ENCODE data around the gene IGFBP6.

The IGFBP6 gene

DNA sequence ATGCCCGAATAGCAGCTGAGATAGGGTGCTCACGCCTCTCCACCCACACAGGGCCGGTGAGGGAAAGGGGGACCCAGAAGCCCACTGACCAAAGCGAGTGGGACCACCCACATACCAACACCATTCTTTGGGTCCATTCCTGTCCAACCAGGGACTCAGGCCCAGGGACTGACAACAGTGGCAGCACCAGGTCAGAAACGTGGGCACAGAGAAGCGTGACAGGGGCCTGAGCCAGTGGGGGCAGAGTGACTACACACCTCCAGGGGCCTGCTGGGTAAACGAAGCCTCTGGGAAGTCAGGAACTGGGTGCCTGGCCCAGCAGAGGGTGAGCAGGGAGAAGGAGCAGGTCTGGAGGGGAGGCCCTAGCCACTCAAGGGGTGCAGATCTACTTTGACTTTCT is 32.0 kb upstream of the IGFBP6 start:
- no peak overlapping the region for H3K27ac Mint-ChIP-seq

GRCh38 chr12:53065975-53066931 is 31.2 kb upstream of the IGFBP6 start:
- Mint-ChIP-seq H3K4me3 (no peak overlapping the region), H3K9me3 (no peaks in the 10 kb centered on the region), H3K27me3 (no peaks in the 10 kb centered on the region), H3K4me1 (peaks cover 34% of the 10 kb centered on the region), H3K27ac (peak overlapping the region; percentile 13 to 80)
- ATAC-seq: peak; percentile 57
- peak; percentile 52 to 61 for DNase-seq

More for the DNA sequence above, 32.0 kb upstream of the IGFBP6 start:
- no peak for DNase-seq
- H3K4me3 Mint-ChIP-seq: no peak overlapping the region
- H3K9me3 Mint-ChIP-seq: no peaks in the 10 kb centered on the region
- no peak for ATAC-seq
- H3K4me1 Mint-ChIP-seq: peaks cover 27% of the 10 kb centered on the region
- H3K27me3 Mint-ChIP-seq: no peaks in the 10 kb centered on the region

- Mint-ChIP-seq H3K27ac (no peak overlapping the region), H3K4me3 (no peak overlapping the region), H3K4me1 (peaks cover 42% of the 10 kb centered on the region), H3K9me3 (no peaks in the 10 kb centered on the region), H3K27me3 (no peaks in the 10 kb centered on the region)
- no peak for DNase-seq
- peak; percentile 56 for ATAC-seq
These were observed 30.1 kb upstream of the IGFBP6 start for GRCh38 chr12:53067074-53067992.

- ATAC-seq: no peak
- Mint-ChIP-seq H3K9me3 (no peaks in the 10 kb centered on the region), H3K4me3 (no peak overlapping the region), H3K27ac (no peak overlapping the region), H3K27me3 (no peaks in the 10 kb centered on the region), H3K4me1 (peaks cover 50% of the 10 kb centered on the region)
- no peak for DNase-seq
These were observed 29.3 kb upstream of the IGFBP6 start for GRCh38 chr12:53067993-53068770.

DNA sequence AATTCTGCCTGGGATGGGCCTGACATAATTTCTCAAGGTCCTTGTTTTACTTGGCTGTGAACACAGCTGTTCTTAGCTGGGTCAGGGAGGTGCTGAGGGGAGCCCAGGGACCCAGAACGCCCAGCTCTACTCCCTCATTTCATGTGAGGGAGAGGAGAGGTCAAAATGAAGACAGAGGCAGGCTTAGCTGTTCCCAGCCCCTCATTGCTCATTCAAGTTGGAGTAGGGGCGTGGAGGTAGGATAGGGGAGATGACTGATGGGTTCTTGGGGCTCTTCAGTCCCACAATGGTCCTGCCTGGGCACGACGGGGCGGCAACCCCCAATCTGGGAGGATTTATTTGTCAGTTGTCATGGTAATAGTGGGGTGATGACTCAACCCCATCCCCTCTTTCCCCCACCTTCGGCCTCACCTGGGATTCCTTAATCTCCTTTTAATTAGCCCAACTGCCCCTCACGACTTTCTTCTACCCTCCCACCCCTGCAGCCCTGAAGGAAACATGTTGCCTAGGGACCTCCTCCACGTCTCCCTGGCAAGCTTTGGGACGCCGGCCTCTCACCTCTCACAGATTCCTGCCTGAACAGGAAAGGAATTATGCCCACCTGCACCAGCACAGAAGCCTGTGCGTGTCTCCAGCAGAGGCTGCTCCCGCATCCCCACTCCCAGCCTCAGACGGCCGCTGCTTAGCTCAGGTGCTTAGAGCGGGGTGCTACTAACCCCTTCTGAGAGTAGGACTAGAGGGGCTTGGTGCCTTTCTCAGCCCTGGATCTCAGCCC is 28.5 kb upstream of the IGFBP6 start:
- peaks cover 54% of the 10 kb centered on the region for H3K4me1 Mint-ChIP-seq
- DNase-seq: no peak
- H3K27ac Mint-ChIP-seq: no peak overlapping the region
- H3K4me3 Mint-ChIP-seq: no peak overlapping the region
- no peak for ATAC-seq
- H3K27me3 Mint-ChIP-seq: no peaks in the 10 kb centered on the region
- H3K9me3 Mint-ChIP-seq: no peaks in the 10 kb centered on the region

DNA sequence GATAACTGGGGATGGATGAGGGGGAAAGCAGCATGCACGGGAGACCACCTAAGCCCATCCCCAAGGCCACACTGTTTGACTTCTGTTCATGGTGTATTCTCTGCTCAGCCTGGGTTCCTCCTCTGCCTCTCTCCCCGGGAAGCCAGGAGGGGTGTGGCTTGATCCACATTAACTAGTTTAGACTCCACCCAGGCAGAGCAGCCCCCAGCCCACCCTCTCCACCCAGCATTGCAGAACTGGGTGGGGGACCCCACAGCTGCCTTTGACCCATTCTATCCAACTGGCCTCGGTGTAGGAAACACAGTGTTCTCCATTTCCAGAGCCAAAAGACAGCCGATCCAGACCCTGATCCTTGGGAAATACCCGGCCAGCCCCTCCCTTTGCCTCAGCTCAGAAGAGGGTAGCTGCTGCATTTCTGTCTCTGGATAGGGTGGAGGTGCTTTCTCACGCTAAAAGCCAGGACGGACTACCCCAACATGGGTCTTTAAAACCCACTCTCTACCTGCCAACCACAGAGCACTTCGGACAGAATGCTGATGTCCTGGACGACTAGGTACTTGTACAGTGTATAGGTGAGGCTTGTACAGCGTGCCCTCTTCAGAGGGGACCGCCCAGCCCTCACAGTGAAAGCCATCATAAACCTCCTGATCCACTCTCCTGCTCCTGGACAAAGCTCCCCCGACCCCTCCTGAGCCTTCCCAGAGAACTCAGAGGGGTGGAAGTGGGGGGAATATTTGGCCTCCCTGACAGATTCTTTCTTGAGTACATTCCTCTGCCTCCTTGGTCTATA is 27.7 kb upstream of the IGFBP6 start:
- Mint-ChIP-seq H3K27ac (peak overlapping the region in 1 of 2 donors; percentile 75), H3K9me3 (no peaks in the 10 kb centered on the region), H3K4me1 (peaks cover 62% of the 10 kb centered on the region), H3K4me3 (no peak overlapping the region), H3K27me3 (no peaks in the 10 kb centered on the region)
- DNase-seq (no peak), ATAC-seq (no peak)

GRCh38 chr12:53070877-53071492 is 26.5 kb upstream of the IGFBP6 start:
- Mint-ChIP-seq H3K4me1 (peaks cover 67% of the 10 kb centered on the region), H3K27me3 (no peaks in the 10 kb centered on the region), H3K27ac (peak overlapping the region in 1 of 2 donors; percentile 51), H3K9me3 (no peaks in the 10 kb centered on the region), H3K4me3 (no peak overlapping the region)
- DNase-seq (no peak), ATAC-seq (no peak)

DNA sequence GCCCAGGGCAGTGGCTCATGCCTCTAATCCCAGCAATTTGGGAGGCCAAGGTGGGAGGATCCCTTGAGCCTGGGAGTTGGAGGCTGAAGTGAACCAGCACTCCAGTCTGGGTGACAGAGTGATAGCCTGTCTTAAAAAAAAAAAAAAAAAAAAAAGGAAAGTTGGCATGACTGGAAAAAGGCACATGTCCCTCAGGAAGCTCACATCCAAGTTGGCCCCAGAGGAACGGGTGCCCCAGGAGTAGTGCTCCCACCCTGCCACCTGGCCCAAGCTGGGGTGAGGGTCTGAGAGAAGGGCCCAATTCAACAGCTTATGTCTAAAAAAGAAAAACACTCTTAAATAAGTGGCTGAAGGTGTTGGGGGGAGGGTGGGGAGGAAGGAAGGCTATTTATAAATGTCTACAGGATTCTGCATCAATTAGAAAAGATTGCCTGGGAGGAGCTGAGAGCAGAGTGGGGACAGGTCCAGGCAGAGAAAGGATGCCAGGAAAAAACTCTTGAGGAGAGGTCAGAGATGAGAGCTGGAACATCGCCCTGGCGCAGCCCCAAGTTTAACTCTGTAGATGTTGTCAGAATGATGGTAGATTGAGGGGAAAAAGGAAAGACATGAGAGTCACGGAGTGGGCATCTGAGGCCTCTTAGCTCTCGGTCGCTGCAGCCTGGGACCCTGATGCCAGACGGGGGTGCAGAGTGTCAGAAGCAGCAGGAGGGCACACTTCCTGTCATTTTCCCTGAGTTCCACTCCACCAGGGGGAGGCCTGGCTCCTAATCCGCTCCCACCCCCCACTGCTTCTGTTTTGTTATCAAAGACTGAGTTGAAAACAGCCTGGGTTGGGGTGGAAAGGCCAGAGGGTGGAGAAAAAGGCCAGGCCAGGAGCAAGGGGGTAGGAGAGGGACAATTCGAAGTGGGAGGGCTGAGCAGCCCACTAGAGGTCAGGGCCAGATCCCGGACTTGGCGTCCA is 25.6 kb upstream of the IGFBP6 start:
- Mint-ChIP-seq H3K4me3 (no peak overlapping the region), H3K27ac (peak overlapping the region in 1 of 2 donors; percentile 69), H3K9me3 (no peaks in the 10 kb centered on the region), H3K27me3 (no peaks in the 10 kb centered on the region), H3K4me1 (peaks cover 66% of the 10 kb centered on the region)
- no peak for DNase-seq
- no peak for ATAC-seq

DNA sequence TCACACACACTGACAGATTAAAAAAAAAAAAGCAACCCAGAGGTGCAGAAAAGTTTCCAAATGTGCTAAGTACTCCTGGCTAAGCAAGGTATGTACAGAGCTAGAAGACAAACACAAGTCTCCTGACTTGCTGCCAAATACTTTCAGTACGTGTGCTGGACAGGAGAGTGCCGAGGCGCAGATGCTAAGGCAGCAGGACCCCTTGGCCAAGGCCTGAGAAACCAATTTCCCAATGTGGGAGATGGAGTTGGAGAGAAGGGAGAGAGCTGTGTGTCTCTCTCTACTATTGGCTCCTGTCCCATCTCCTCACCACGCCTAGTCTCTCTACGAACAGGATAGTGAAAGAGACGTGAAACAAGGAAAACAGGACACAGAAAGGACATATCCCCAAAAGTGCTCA is 23.6 kb upstream of the IGFBP6 start:
- no peaks in the 10 kb centered on the region for H3K27me3 Mint-ChIP-seq
- DNase-seq: no peak
- H3K9me3 Mint-ChIP-seq: no peaks in the 10 kb centered on the region
- peaks cover 70% of the 10 kb centered on the region for H3K4me1 Mint-ChIP-seq
- H3K27ac Mint-ChIP-seq: no peak overlapping the region
- no peak for ATAC-seq
- no peak overlapping the region for H3K4me3 Mint-ChIP-seq

- H3K9me3 Mint-ChIP-seq: no peaks in the 10 kb centered on the region
- ATAC-seq: no peak
- no peaks in the 10 kb centered on the region for H3K27me3 Mint-ChIP-seq
- peaks cover 68% of the 10 kb centered on the region for H3K4me1 Mint-ChIP-seq
- DNase-seq: no peak
- no peak overlapping the region for H3K4me3 Mint-ChIP-seq
- peak overlapping the region in 1 of 2 donors; percentile 5 for H3K27ac Mint-ChIP-seq
These were observed 23.0 kb upstream of the IGFBP6 start for GRCh38 chr12:53074283-53074998.

DNA sequence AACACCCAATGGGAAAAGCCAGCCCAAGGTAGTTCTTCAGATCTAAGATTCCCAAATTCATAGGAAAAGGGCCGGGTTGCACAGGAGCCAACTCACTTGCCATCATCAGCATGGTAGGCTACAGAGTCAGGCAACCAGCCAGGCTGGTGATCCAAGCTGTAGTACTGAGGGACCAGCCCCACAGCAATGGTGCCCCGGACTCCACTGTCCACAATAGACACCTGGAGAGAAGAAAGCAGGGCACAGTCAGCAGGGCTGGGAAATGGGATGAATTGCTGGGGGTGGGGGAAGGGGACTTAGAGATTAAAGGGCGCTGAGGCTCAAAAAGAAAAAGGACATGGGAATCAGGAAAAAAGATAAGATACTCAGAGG is 22.5 kb upstream of the IGFBP6 start:
- ATAC-seq: no peak
- Mint-ChIP-seq H3K9me3 (no peaks in the 10 kb centered on the region), H3K27ac (peak overlapping the region in 1 of 2 donors; percentile 75), H3K4me1 (peaks cover 70% of the 10 kb centered on the region), H3K4me3 (no peak overlapping the region), H3K27me3 (no peaks in the 10 kb centered on the region)
- no peak for DNase-seq

GRCh38 chr12:53076461-53076860 is 21.0 kb upstream of the IGFBP6 start:
- Mint-ChIP-seq H3K4me1 (peaks cover 68% of the 10 kb centered on the region), H3K9me3 (no peaks in the 10 kb centered on the region), H3K27ac (peak overlapping the region in 1 of 2 donors; percentile 39), H3K27me3 (no peaks in the 10 kb centered on the region), H3K4me3 (no peak overlapping the region)
- ATAC-seq (no peak), DNase-seq (no peak)

All from stimulated activated naive CD8-positive, alpha-beta T cell treated with anti-CD3 and anti-CD28 coated beads, Interleukin-15, amount 100 ng/mL, for 72 hours (primary cell).